T-cell (primary cell): ENCODE results near the gene REL. TPM values are rescaled to one million over a fixed set of nuclear protein-coding genes. Genes with fewer than 3 reads are reported as not detected.
A peak's percentile ranks its signal among the peaks of the same experiment; 100 is the strongest.

ENCODE experiments used
- ATAC-seq, 4 experiments: fragments of 200-7000 bp in 3 of 4; fragments of 150-1000 bp in 1 of 4; cut with Tn5 transposase; replicated peaks in 1 of 4; 1 replicate in 3 of 4; 2 replicates in 1 of 4; pipeline ENCODE4 v1.10.0; 2021; ENCODE audit warnings: moderate library complexity in 3 of 4, mild to moderate bottlenecking in 2 of 4, moderate number of reproducible peaks in 1 of 4
- CTCF ChIA-PET, 2 donors: fragments of 300-600 bp; sonication (Branson Sonifier 250); formaldehyde crosslinking; loops; one replicate each; lab custom pipeline; 2022; ENCODE audit warnings: antibody characterized with exemption in 2 of 2; lab: Charles Lee
- POLR2A ChIA-PET, 2 donors: fragments of 300-600 bp; sonication (Branson Sonifier 250); formaldehyde crosslinking; loops; one replicate each; lab custom pipeline; 2022; ENCODE audit warnings: antibody characterized with exemption in 2 of 2; lab: Charles Lee
- DNase-seq, 35 experiments: peaks; one replicate each; pipeline versions ENCODE4 v3.0.0 to v3.0.0-alpha.2; 2013 to 2023
- H3K27ac ChIP-seq: one replicate; pipeline ENCODE4 v1.5.1; 2013; ENCODE audit warnings: low read length
- H3K27me3 ChIP-seq, 2 experiments: replicated peaks in 1 of 2; 1 replicate in 1 of 2; 2 replicates in 1 of 2; pipeline versions ENCODE4 v1.6.1 to v1.7.0; 2013; ENCODE audit warnings: low read length in 1 of 2, mixed read lengths in 1 of 2; ENCODE audit not compliant: control insufficient read depth in 2 of 2, insufficient read depth in 2 of 2; ENCODE audit errors: extremely low read depth in 1 of 2
- H3K36me3 ChIP-seq, 2 donors: 1 replicate in 1 of 2; 2 replicates in 1 of 2; pipeline versions ENCODE4 v1.6.1 to v1.7.0; 2013; ENCODE audit warnings: low read length in 1 of 2; ENCODE audit not compliant: control insufficient read depth in 2 of 2, insufficient read depth in 1 of 2; ENCODE audit errors: extremely low read depth in 1 of 2
- H3K4me1 ChIP-seq, 2 experiments: 1 replicate in 1 of 2; 2 replicates in 1 of 2; pipeline versions ENCODE4 v1.6.1 to v1.7.0; 2013; ENCODE audit warnings: low read length in 2 of 2, mixed read lengths in 1 of 2; ENCODE audit not compliant: insufficient read depth in 2 of 2, control insufficient read depth in 1 of 2; ENCODE audit errors: extremely low read depth in 1 of 2
- H3K4me3 ChIP-seq, 2 donors: 1 replicate in 1 of 2; 2 replicates in 1 of 2; pipeline versions ENCODE4 v1.5.1 to v1.7.0; 2013; ENCODE audit warnings: mild to moderate bottlenecking in 2 of 2, low read length in 1 of 2, moderate library complexity in 1 of 2; ENCODE audit not compliant: control insufficient read depth in 1 of 2; ENCODE audit errors: extremely low read depth in 1 of 2
- H3K9me3 ChIP-seq: 2 replicates; pipeline ENCODE4 v1.7.0; 2013
- H3K27ac Mint-ChIP-seq, 2 donors: one replicate each; pipeline ENCODE4 v1.8.0; 2020 to 2021; ENCODE audit warnings: mild to moderate bottlenecking in 2 of 2, mixed read lengths in 2 of 2
- H3K27me3 Mint-ChIP-seq, 2 donors: one replicate each; pipeline ENCODE4 v1.8.0; 2021 to 2022; ENCODE audit warnings: mixed read lengths in 2 of 2
- H3K36me3 Mint-ChIP-seq: one replicate; pipeline ENCODE4 v1.8.0; 2021; ENCODE audit warnings: mixed read lengths
- H3K4me1 Mint-ChIP-seq, 3 donors: one replicate each; pipeline ENCODE4 v1.8.0; 2020 to 2022; ENCODE audit warnings: mixed read lengths in 3 of 3, mild to moderate bottlenecking in 1 of 3
- H3K4me3 Mint-ChIP-seq, 3 donors: one replicate each; pipeline ENCODE4 v1.8.0; 2020 to 2022; ENCODE audit warnings: mild to moderate bottlenecking in 3 of 3, mixed read lengths in 3 of 3, moderate library complexity in 3 of 3
- H3K9me3 Mint-ChIP-seq, 3 donors: one replicate each; pipeline ENCODE4 v1.8.0; 2020 to 2022; ENCODE audit warnings: mixed read lengths in 3 of 3
- WGBS: methylation state at CpG from one replicate; pipeline ENCODE4 v1.1.5; 2013; ENCODE audit warnings: missing lambda C conversion rate; ENCODE audit not compliant: insufficient coverage; 5-methylcytosine and 5-hydroxymethylcytosine counted together
- total RNA-seq, 35 experiments: library from RNA in 6 of 35; stranded (reverse) in 6 of 35; fragments of 120-200 nt in 1 of 35; gene quantifications; one replicate each; pipeline versions ENCODE4 v1.2.1 to v1.2.4 and lab custom pipeline; 2013 to 2026

The REL gene
- 10 to 100 TPM; 19.9 to 69.9 (median 25.1) TPM for total RNA-seq
- 31.1 TPM for total RNA-seq (2013)
- total RNA-seq (lab: John Stamatoyannopoulos, UW) = 33.2 to 763 (median 90.8) reads per million in 29 experiments

- POLR2A ChIA-PET = interaction anchor here (0.6 to 2.1 kb wide), 17 partner anchors 9 to 657 kb away, joined by 3 to 13 read pairs (median 4); partner anchors contain the start of genes PAPOLG (in 1 of the 2), PEX13 (in 1 of the 2), PUS10 (in 1 of the 2) and XPO1 (in 1 of the 2)
- H3K27ac ChIP-seq = peak within 1 kb of the TSS; percentile 100
- DNase-seq (peak; percentile 72 to 96 (median 86)), ATAC-seq (peak; percentile 85 to 93 (median 91))
- peaks cover 3 to 22% of the 10 kb centered on the region in 2 experiments for H3K4me1 ChIP-seq
- H3K4me3 ChIP-seq = peak within 1 kb of the TSS; percentile 89 to 96
- Mint-ChIP-seq H3K36me3 (peaks cover 3% of the 10 kb centered on the region), H3K27ac (peak within 1 kb of the TSS; percentile 87 to 93), H3K27me3 (no peaks in the 10 kb centered on the region), H3K4me1 (peaks cover 35 to 37% (median 36%) of the 10 kb centered on the region in 3 donors), H3K4me3 (peak within 1 kb of the TSS; percentile 86 to 92 (median 90)), H3K9me3 (no peaks in the 10 kb centered on the region)
- WGBS = under 1% methylated on average over 77 of the region's 90 CpGs
- H3K9me3 ChIP-seq = no peaks in the 10 kb centered on the region
- H3K27me3 ChIP-seq = no peaks in the 10 kb centered on the region
- no peaks in the 10 kb centered on the region for H3K36me3 ChIP-seq
- CTCF ChIA-PET = interaction anchor here (0.5 to 1.6 kb wide), 10 partner anchors 11 to 287 kb away, joined by 3 to 9 read pairs (median 3); no protein-coding TSS in a partner anchor
Observed at GRCh38 chr2:60881047-60881932, at the start of gene REL. Gene REL, plus strand, starts transcription at chr2:60881574. Its CDS starts 267 bp downstream, at chr2:60881841.

- H3K27ac Mint-ChIP-seq = no peak overlapping the region
- H3K27me3 Mint-ChIP-seq = peaks cover 4 to 9% of the 10 kb centered on the region in 2 donors
- no peak overlapping the region for H3K4me3 Mint-ChIP-seq
- H3K4me1 Mint-ChIP-seq = peaks cover 3 to 8% (median 3%) of the 10 kb centered on the region in 3 donors
- H3K27ac ChIP-seq = no peak overlapping the region
- no peak overlapping the region for H3K4me3 ChIP-seq
- CTCF ChIA-PET = no interaction called here
- H3K36me3 ChIP-seq = no peaks in the 10 kb centered on the region
- no peaks in the 10 kb centered on the region for H3K9me3 ChIP-seq
- no peaks in the 10 kb centered on the region for H3K4me1 ChIP-seq
- POLR2A ChIA-PET = no interaction called here
- no peaks in the 10 kb centered on the region for H3K9me3 Mint-ChIP-seq
- H3K27me3 ChIP-seq = peaks cover 0 to 3% of the 10 kb centered on the region in 2 experiments
- no peaks in the 10 kb centered on the region for H3K36me3 Mint-ChIP-seq
- DNase-seq (no peak), ATAC-seq (no peak)
Observed at GRCh38 chr2:60831921-60832320, 49.5 kb upstream of the REL start.

DNA sequence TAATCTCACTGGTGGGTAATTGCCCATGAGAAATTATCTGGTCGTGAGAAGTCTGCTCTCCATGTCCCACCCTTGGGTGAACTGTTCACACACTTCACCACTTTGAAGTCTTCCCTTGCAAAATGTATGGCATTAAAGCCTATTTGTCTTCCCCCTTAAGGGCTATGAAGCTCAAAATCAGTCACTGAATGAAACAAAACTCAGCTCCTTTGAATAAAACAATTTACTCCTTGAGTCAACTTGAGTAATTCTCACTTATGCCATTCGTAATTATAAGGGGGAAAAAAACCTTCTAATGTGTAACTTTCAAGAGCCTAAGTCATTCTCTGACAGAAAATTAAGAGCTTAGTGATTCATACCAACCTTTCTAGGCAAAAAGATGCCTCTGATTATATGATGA lies 48.8 kb upstream of the REL start:
- Histone ChIP-seq H3K4me1 (no peaks in the 10 kb centered on the region), H3K9me3 (no peaks in the 10 kb centered on the region), H3K4me3 (no peak overlapping the region), H3K27ac (no peak overlapping the region), H3K36me3 (no peaks in the 10 kb centered on the region), H3K27me3 (peaks cover 0 to 3% of the 10 kb centered on the region in 2 experiments)
- ATAC-seq (no peak), DNase-seq (no peak)
- Mint-ChIP-seq H3K27ac (no peak overlapping the region), H3K4me3 (no peak overlapping the region), H3K27me3 (peaks cover 4 to 9% of the 10 kb centered on the region in 2 donors), H3K9me3 (no peaks in the 10 kb centered on the region), H3K36me3 (no peaks in the 10 kb centered on the region), H3K4me1 (peaks cover 0 to 8% (median 0%) of the 10 kb centered on the region in 3 donors)
- ChIA-PET POLR2A (no interaction called here), CTCF (interaction anchor here in 1 of 2 donors (0.6 kb wide), 1 partner anchor 10 kb away, joined by 4 read pairs; no protein-coding TSS in a partner anchor)
- no CpG with 5 or more reads among the region's 2 CpGs for WGBS

- Mint-ChIP-seq H3K27ac (no peak overlapping the region), H3K36me3 (no peaks in the 10 kb centered on the region), H3K9me3 (no peaks in the 10 kb centered on the region), H3K27me3 (peaks cover 4 to 9% of the 10 kb centered on the region in 2 donors), H3K4me3 (no peak overlapping the region), H3K4me1 (peaks cover 0 to 8% (median 2%) of the 10 kb centered on the region in 3 donors)
- Histone ChIP-seq H3K4me1 (no peaks in the 10 kb centered on the region), H3K36me3 (no peaks in the 10 kb centered on the region), H3K9me3 (no peaks in the 10 kb centered on the region), H3K4me3 (no peak overlapping the region), H3K27me3 (peaks cover 0 to 3% of the 10 kb centered on the region in 2 experiments), H3K27ac (no peak overlapping the region)
- ChIA-PET POLR2A (no interaction called here), CTCF (no interaction called here)
- ATAC-seq (no peak), DNase-seq (no peak)
- 67% methylated on average over 1 of the region's 2 CpGs for WGBS
Observed at GRCh38 chr2:60834270-60834717, 47.1 kb upstream of the REL start.

GRCh38 chr2:60836491-60836890 lies 44.9 kb upstream of the REL start:
- H3K36me3 Mint-ChIP-seq = no peaks in the 10 kb centered on the region

DNA sequence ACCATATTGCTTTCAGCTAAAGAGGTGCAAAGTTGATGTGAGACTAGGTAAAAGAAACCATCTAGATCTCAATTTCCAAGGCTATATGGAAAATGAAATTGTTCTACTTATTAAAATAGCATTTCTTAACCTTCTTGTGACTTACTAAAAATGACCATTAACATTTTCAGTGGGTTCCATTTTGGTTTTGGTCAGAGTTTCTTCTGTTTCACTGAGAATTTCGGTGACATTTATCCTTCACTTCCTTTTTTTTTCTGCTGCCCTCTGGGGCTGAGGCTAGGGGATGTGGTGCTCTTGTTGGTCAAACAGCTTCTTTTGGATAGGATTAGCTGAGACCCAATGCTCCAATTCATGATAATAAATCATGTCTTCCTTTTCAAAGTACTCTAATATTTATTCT lies 44.3 kb upstream of the REL start:
- no peak for DNase-seq
- ATAC-seq = no peak
- ChIA-PET CTCF (no interaction called here), POLR2A (interaction anchor here in 1 of 2 donors (0.5 kb wide), 1 partner anchor 22 kb away, joined by 4 read pairs; no protein-coding TSS in a partner anchor)
- H3K4me3 ChIP-seq = no peak overlapping the region
- Mint-ChIP-seq H3K4me3 (no peak overlapping the region), H3K27ac (no peak overlapping the region), H3K36me3 (no peaks in the 10 kb centered on the region), H3K27me3 (peaks cover 4 to 5% of the 10 kb centered on the region in 2 donors), H3K4me1 (peaks cover 10 to 21% (median 15%) of the 10 kb centered on the region in 3 donors), H3K9me3 (no peaks in the 10 kb centered on the region)
- H3K9me3 ChIP-seq = no peaks in the 10 kb centered on the region
- no peak overlapping the region for H3K27ac ChIP-seq
- WGBS = no CpG with 5 or more reads among the region's 1 CpG
- peaks cover 0 to 3% of the 10 kb centered on the region in 2 experiments for H3K27me3 ChIP-seq
- H3K36me3 ChIP-seq = no peaks in the 10 kb centered on the region
- peaks cover 0 to 11% of the 10 kb centered on the region in 2 experiments for H3K4me1 ChIP-seq

More at GRCh38 chr2:60836491-60836890, 44.9 kb upstream of the REL start:
- Histone ChIP-seq H3K4me3 (no peak overlapping the region), H3K27ac (no peak overlapping the region), H3K4me1 (peaks cover 0 to 9% of the 10 kb centered on the region in 2 experiments), H3K9me3 (no peaks in the 10 kb centered on the region), H3K36me3 (no peaks in the 10 kb centered on the region), H3K27me3 (peaks cover 0 to 3% of the 10 kb centered on the region in 2 experiments)
- POLR2A ChIA-PET = no interaction called here
- H3K9me3 Mint-ChIP-seq = no peaks in the 10 kb centered on the region
- H3K27ac Mint-ChIP-seq = no peak overlapping the region
- ATAC-seq (no peak), DNase-seq (no peak)
- H3K4me3 Mint-ChIP-seq = no peak overlapping the region
- peaks cover 10 to 21% (median 15%) of the 10 kb centered on the region in 3 donors for H3K4me1 Mint-ChIP-seq
- no CpG with 5 or more reads among the region's 3 CpGs for WGBS
- H3K27me3 Mint-ChIP-seq = peaks cover 4 to 5% of the 10 kb centered on the region in 2 donors
- CTCF ChIA-PET = interaction anchor here in 1 of 2 donors (0.6 kb wide), 1 partner anchor 479 kb away, joined by 3 read pairs; no protein-coding TSS in a partner anchor
